Upper lobe of right lung (tissue), 1 donor: ENCODE measurements around the gene MED12L. TPM values are rescaled to one million over a fixed set of nuclear protein-coding genes. Genes with fewer than 3 reads are reported as not detected.

Experiments
- ATAC-seq: fragments of 200-7000 bp; cut with Tn5 transposase; one replicate; pipeline ENCODE4 v1.9.1; 2020; ENCODE audit warnings: mild to moderate bottlenecking, moderate library complexity
- DNase-seq: peaks from one replicate; pipeline ENCODE4 v3.0.0-alpha.2; 2020
- H3K27ac ChIP-seq: fragments of 200-600 bp; one replicate; pipeline ENCODE4 v1.8.0; 2022
- H3K27me3 ChIP-seq: fragments of 200-600 bp; one replicate; pipeline ENCODE4 v1.8.0; 2022; ENCODE audit warnings: mild to moderate bottlenecking
- H3K36me3 ChIP-seq: fragments of 200-600 bp; one replicate; pipeline ENCODE4 v1.8.0; 2022
- H3K4me1 ChIP-seq: fragments of 200-600 bp; one replicate; pipeline ENCODE4 v1.8.0; 2022
- H3K4me3 ChIP-seq: fragments of 200-600 bp; one replicate; pipeline ENCODE4 v1.8.0; 2022; ENCODE audit warnings: mild to moderate bottlenecking
- H3K9me3 ChIP-seq: fragments of 200-600 bp; one replicate; pipeline ENCODE4 v1.8.0; 2022
- intact Hi-C: fragments of 100-400 bp; cut with DNase I; formaldehyde crosslinking; loops from one replicate; pipeline ENCODE4 v1.11.0; 2022
- total RNA-seq: library from RNA; stranded (reverse); fragmentation: NEBNext Ultra II Directional; extraction: Animal tissue kit (Norgen Biotek cat#: 25700); gene quantifications from one replicate; pipeline ENCODE4 v1.2.1, GENCODE V29; 2021
- TF ChIP-seq, protein P1 (sequence below): fragments of 200-600 bp; IDR thresholded peaks from one replicate; pipeline ENCODE4 v1.8.0; 2022; ENCODE audit warnings: antibody characterized with exemption
- donor health status: DM: no; HTN: yes; CAD: no; lungs with severe emphysema.

The MED12L gene
- total RNA-seq, 1 donor from 2014 or later = 0.69 TPM

DNA sequence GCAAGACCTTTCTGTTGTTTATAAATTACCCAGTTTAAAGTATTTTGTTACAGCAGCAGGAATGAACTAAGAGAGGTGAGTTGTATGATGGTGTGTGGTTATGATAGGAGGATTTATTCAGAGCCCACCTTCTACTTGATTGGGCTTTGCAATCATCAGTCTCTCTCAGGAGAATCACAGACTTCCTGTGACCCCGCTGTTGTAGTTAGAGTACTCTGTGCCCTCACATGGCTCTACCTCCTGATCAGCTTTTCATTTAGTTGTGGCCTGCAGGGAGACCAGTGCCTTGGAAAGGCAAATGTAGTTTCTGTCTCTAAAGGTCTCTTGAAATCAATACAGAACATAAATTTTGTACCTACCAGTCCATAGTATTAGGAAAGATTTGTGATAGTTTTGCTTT, 200.5 kb downstream of the MED12L start:
- DNase-seq (no peak), ATAC-seq (no peak)
- Histone ChIP-seq H3K4me1 (peaks cover 8% of the 10 kb centered on the region), H3K36me3 (no peaks in the 10 kb centered on the region), H3K27me3 (no peaks in the 10 kb centered on the region), H3K9me3 (no peaks in the 10 kb centered on the region), H3K27ac (no peak overlapping the region), H3K4me3 (no peak overlapping the region)
- TF ChIP-seq, protein P1, sequence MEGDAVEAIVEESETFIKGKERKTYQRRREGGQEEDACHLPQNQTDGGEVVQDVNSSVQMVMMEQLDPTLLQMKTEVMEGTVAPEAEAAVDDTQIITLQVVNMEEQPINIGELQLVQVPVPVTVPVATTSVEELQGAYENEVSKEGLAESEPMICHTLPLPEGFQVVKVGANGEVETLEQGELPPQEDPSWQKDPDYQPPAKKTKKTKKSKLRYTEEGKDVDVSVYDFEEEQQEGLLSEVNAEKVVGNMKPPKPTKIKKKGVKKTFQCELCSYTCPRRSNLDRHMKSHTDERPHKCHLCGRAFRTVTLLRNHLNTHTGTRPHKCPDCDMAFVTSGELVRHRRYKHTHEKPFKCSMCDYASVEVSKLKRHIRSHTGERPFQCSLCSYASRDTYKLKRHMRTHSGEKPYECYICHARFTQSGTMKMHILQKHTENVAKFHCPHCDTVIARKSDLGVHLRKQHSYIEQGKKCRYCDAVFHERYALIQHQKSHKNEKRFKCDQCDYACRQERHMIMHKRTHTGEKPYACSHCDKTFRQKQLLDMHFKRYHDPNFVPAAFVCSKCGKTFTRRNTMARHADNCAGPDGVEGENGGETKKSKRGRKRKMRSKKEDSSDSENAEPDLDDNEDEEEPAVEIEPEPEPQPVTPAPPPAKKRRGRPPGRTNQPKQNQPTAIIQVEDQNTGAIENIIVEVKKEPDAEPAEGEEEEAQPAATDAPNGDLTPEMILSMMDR = no peak
- intact Hi-C loops = loop anchor here (10.0 kb wide), 1 partner anchor 61 kb away; no protein-coding TSS in a partner anchor

DNA sequence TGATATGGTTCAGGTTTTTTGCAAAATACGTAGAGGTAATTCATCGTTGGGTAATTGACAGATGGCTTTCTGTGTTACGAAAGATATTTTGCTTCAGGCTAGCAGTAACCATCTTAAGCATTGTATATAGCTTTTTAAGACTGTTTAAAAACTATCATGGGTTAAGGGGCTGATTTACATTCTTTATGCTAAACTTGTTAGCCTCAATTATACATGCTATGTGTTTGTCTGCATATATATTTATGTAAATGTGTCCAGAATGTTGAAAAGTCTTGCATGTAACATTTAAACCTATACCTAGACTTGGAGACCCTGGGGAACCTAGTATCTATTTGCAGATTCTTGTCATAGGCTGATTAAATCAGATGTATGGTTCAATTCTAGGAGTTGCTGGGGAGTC, 204.0 kb downstream of the MED12L start:
- H3K27me3 ChIP-seq = no peaks in the 10 kb centered on the region
- H3K4me1 ChIP-seq = no peaks in the 10 kb centered on the region
- no peak for ATAC-seq
- no peak for DNase-seq
- intact Hi-C loops = loop anchor here (10.0 kb wide), 1 partner anchor 65 kb away; no protein-coding TSS in a partner anchor
- TF ChIP-seq, protein P1 = no peak
- H3K4me3 ChIP-seq = no peak overlapping the region
- H3K9me3 ChIP-seq = no peaks in the 10 kb centered on the region
- no peak overlapping the region for H3K27ac ChIP-seq
- no peaks in the 10 kb centered on the region for H3K36me3 ChIP-seq

DNA sequence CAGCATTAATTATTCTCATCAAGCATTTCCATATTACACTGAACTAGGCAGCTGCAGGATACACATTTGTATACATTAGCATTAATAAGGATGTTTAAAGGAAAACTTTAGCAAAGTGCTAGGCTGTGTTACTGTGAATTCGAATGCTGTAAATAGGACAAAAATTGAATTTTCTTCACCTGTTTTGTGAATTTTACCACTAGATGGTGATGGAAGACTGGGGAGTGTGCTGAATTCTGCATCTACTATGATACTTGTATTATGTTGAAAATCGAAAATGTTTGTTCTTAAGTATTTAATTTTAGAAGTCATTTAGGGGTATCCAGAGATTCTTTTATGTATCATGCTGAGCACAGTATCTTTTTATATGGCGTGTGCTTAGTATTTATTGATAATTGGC, 205.2 kb downstream of the MED12L start:
- Histone ChIP-seq H3K27me3 (no peaks in the 10 kb centered on the region), H3K36me3 (no peaks in the 10 kb centered on the region), H3K9me3 (no peaks in the 10 kb centered on the region), H3K4me1 (no peaks in the 10 kb centered on the region), H3K27ac (no peak overlapping the region), H3K4me3 (no peak overlapping the region)
- TF ChIP-seq, protein P1 = peak; percentile 44
- intact Hi-C loops = no loop called here
- DNase-seq (no peak), ATAC-seq (no peak)

DNA sequence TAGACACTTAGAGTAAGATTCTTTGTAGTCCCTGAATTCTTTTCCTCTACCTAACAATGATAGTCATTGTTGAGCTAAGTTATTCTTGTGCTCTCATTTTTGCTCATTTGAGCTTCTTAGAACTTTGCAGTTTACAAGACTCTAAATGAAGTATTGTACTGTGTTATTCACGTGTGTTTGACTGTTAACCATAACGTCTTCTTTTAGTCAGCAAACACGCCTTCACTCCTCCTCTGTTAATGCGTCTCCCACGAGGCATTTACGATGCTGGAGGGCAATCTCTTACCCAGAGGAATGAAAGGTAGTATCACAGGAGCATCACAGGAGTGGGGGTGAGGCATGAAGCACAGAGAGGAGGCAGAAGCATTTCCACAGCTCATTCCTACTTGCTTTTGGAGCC, 207.7 kb downstream of the MED12L start:
- Histone ChIP-seq H3K27me3 (no peaks in the 10 kb centered on the region), H3K4me1 (no peaks in the 10 kb centered on the region), H3K27ac (no peak overlapping the region), H3K36me3 (no peaks in the 10 kb centered on the region), H3K9me3 (no peaks in the 10 kb centered on the region), H3K4me3 (no peak overlapping the region)
- TF ChIP-seq, protein P1 = no peak
- DNase-seq (no peak), ATAC-seq (no peak)
- intact Hi-C loops = no loop called here

GRCh38 chr3:151296226-151296625, 210.8 kb downstream of the MED12L start:
- intact Hi-C loops = no loop called here
- ATAC-seq (no peak), DNase-seq (no peak)
- Histone ChIP-seq H3K27me3 (no peaks in the 10 kb centered on the region), H3K4me1 (no peaks in the 10 kb centered on the region), H3K27ac (no peak overlapping the region), H3K36me3 (no peaks in the 10 kb centered on the region), H3K9me3 (no peaks in the 10 kb centered on the region), H3K4me3 (no peak overlapping the region)
- TF ChIP-seq, protein P1 = no peak

DNA sequence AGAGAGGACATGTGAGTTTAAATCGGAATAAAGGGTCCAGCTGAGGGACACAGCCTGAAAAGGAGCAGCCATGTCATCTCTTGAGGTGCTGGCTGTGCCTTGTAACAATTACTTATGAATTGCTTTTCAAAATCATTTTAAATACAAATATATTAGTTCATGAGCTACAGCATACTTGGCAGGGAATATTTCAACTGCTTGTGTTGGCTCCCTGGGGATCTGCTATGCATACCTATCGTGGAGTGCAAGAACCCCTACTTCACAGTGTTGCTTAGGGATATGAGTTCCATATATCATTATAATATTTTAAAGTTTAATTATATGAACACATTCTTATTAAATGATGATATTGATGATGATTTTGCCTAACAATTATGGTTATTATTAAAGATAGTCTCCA, 212.0 kb downstream of the MED12L start:
- no peaks in the 10 kb centered on the region for H3K9me3 ChIP-seq
- no peak for DNase-seq
- H3K36me3 ChIP-seq = no peaks in the 10 kb centered on the region
- no peaks in the 10 kb centered on the region for H3K4me1 ChIP-seq
- H3K27ac ChIP-seq = no peak overlapping the region
- TF ChIP-seq, protein P1 = no peak
- no peaks in the 10 kb centered on the region for H3K27me3 ChIP-seq
- intact Hi-C loops = no loop called here
- no peak overlapping the region for H3K4me3 ChIP-seq
- ATAC-seq = no peak
